ENCODE results near the gene ZNF513. TPM values are rescaled to one million over a fixed set of nuclear protein-coding genes. Genes with fewer than 3 reads are reported as not detected.

ZNF513 gene
- total RNA-seq, 3 donors from 2014 or later = 22.6 to 32.0 (median 25.4) TPM

GRCh38 chr2:27393225-27393624 is 12.7 kb upstream of the ZNF513 start:
- intact Hi-C loops (cut with DNase I, micrococcal nuclease) = no loop called here
- H3K4me1 ChIP-seq (ENCODE audit: low read depth) = no peaks in the 10 kb centered on the region
- DNase-seq (no peak), ATAC-seq (no peak)
- H3K36me3 ChIP-seq (ENCODE audit: low read depth) = no peaks in the 10 kb centered on the region
- no peak for TF ChIP-seq CTCF (IDR thresholded peaks at IDR 0.05)
- no peak overlapping the region for H3K4me3 ChIP-seq
- no peaks in the 10 kb centered on the region for H3K9me3 ChIP-seq

- Histone ChIP-seq H3K4me3 (no peak overlapping the region), H3K36me3 (ENCODE audit: low read depth) (no peaks in the 10 kb centered on the region), H3K9me3 (no peaks in the 10 kb centered on the region), H3K4me1 (ENCODE audit: low read depth) (no peaks in the 10 kb centered on the region)
- ATAC-seq = no peak
- intact Hi-C loops (cut with DNase I, micrococcal nuclease) = no loop called here
- DNase-seq = no peak
- TF ChIP-seq CTCF (IDR thresholded peaks at IDR 0.05) = no peak
Measured at GRCh38 chr2:27390822-27391679, 10.5 kb upstream of the ZNF513 start.

- intact Hi-C loops (cut with DNase I, micrococcal nuclease) = no loop called here
- H3K36me3 ChIP-seq (ENCODE audit: low read depth) = peaks cover under 1% of the 10 kb centered on the region
- no peaks in the 10 kb centered on the region for H3K9me3 ChIP-seq
- ATAC-seq = no peak
- H3K4me1 ChIP-seq (ENCODE audit: low read depth) = peaks cover 19% of the 10 kb centered on the region
- DNase-seq = no peak
- no peak for TF ChIP-seq CTCF (IDR thresholded peaks at IDR 0.05)
- H3K4me3 ChIP-seq = no peak overlapping the region
Measured at GRCh38 chr2:27381577-27382181, 1.1 kb upstream of the ZNF513 start.

- no peaks in the 10 kb centered on the region for H3K9me3 ChIP-seq
- DNase-seq = peak; percentile 56 to 86 (median 75)
- H3K4me1 ChIP-seq (ENCODE audit: low read depth) = peaks cover 19% of the 10 kb centered on the region
- peak; percentile 58 for ATAC-seq
- TF ChIP-seq CTCF (IDR thresholded peaks at IDR 0.05) = no peak
- H3K4me3 ChIP-seq = peak overlapping the region; percentile 44
- intact Hi-C loops (cut with DNase I, micrococcal nuclease) = no loop called here
- H3K36me3 ChIP-seq (ENCODE audit: low read depth) = peaks cover 6% of the 10 kb centered on the region
Measured at GRCh38 chr2:27379836-27380625, 503 bp downstream of the ZNF513 start.

- DNase-seq = no peak
- TF ChIP-seq CTCF (IDR thresholded peaks at IDR 0.05) = no peak
- intact Hi-C loops (cut with DNase I, micrococcal nuclease) = no loop called here
- Histone ChIP-seq H3K4me3 (peak overlapping the region; percentile 44), H3K36me3 (ENCODE audit: low read depth) (peaks cover 6% of the 10 kb centered on the region), H3K9me3 (no peaks in the 10 kb centered on the region), H3K4me1 (ENCODE audit: low read depth) (peaks cover 19% of the 10 kb centered on the region)
- ATAC-seq = no peak
Measured at GRCh38 chr2:27379383-27379835, 1.1 kb downstream of the ZNF513 start.
